Adrenal gland (tissue), 12 donors: ENCODE results near the gene RASSF7. TPM values are rescaled to one million over a fixed set of nuclear protein-coding genes. Genes with fewer than 3 reads are reported as not detected.
A peak's percentile ranks its signal among the peaks of the same experiment; 100 is the strongest.

Experiments
- DNase-seq, 7 donors: peaks; one replicate each; pipeline ENCODE4 v3.0.0-alpha.2; 2019 to 2020
- H3K27ac ChIP-seq, 5 donors: fragments of 200-600 bp; sonication (generic) in 4 of 5; 1 replicate in 3 of 5; 2 replicates in 2 of 5; pipeline versions ENCODE4 v1.5.1 to v1.8.0; 2016 to 2020; ENCODE audit warnings: mild to moderate bottlenecking in 1 of 5
- H3K27me3 ChIP-seq: fragments of 200-600 bp; 2 replicates; pipeline ENCODE4 v1.8.0; 2021
- H3K36me3 ChIP-seq, 2 donors: fragments of 200-600 bp; replicated peaks in 1 of 2; 1 replicate in 1 of 2; 2 replicates in 1 of 2; pipeline versions ENCODE4 v1.5.1 to v1.8.0; 2018 to 2022
- H3K4me1 ChIP-seq, 2 donors: fragments of 200-600 bp; replicated peaks in 1 of 2; 1 replicate in 1 of 2; 2 replicates in 1 of 2; pipeline versions ENCODE4 v1.5.1 to v1.8.0; 2018 to 2021
- H3K4me3 ChIP-seq, 4 donors: fragments of 200-600 bp; sonication (generic) in 3 of 4; one replicate each; pipeline ENCODE4 v1.5.1; 2016 to 2018
- H3K9me3 ChIP-seq, 3 donors: fragments of 200-600 bp; sonication (generic) in 1 of 3; replicated peaks in 1 of 3; 1 replicate in 2 of 3; 2 replicates in 1 of 3; pipeline versions ENCODE4 v1.5.1 to v1.8.0; 2016 to 2021
- CTCF ChIP-seq, 6 experiments: fragments of 450-650 bp in 4 of 6; fragments of 200-600 bp in 2 of 6; sonication (generic) in 1 of 6; IDR thresholded peaks; 1 replicate in 5 of 6; 2 replicates in 1 of 6; pipeline versions ENCODE4 v1.5.1 to v1.8.0; 2016 to 2021; ENCODE audit warnings: antibody characterized with exemption in 6 of 6, mild to moderate bottlenecking in 2 of 6, moderate library complexity in 1 of 6
- POLR2A ChIP-seq, 2 donors: fragments of 450-650 bp; IDR thresholded peaks; one replicate each; pipeline ENCODE4 v1.6.1; 2017; ENCODE audit warnings: antibody characterized with exemption in 2 of 2, mild to moderate bottlenecking in 2 of 2, moderate library complexity in 1 of 2
- WGBS, 4 donors: extraction: QIAGEN DNeasy Blood & Tissue Kit in 2 of 4; methylation state at CpG; one replicate each; pipeline versions ENCODE4 v1.1.5 to v1.1.7; 2013 to 2017; 5-methylcytosine and 5-hydroxymethylcytosine counted together
- intact Hi-C, 2 donors: fragments of 100-400 bp; cut with DNase I; formaldehyde crosslinking; loops; one replicate each; pipeline versions ENCODE4 v1.14.1 to v1.15.0; 2022 to 2023
- polyA plus RNA-seq, 3 donors: library from polyadenylated mRNA; stranded (reverse); fragments of 200-250 nt in 2 of 3; fragments of 350-450 nt in 1 of 3; fragmentation: Illumina TruSeq in 1 of 3; extraction: RNeasy Lipid Tissue Mini Kit (QIAGEN cat#74804) in 1 of 3; gene quantifications; one replicate each; pipeline ENCODE4 v1.2.3, GENCODE V29; 2013 to 2014
- total RNA-seq, 9 donors: library from RNA; depleted of rRNA in 4 of 9; stranded (reverse); fragments of >200 nt in 4 of 9; fragments of 120-200 nt in 1 of 9; fragmentation: NEBNext Ultra II Directional in 1 of 9; extraction: Animal tissue kit (Norgen Biotek cat#: 25700) in 1 of 9; gene quantifications; one replicate each; pipeline versions ENCODE4 v1.1.0 to v1.2.4, GENCODE V29; 2013 to 2023
- donor health status: healthy with polysubstance abuse.
- donor health status: Bipolar disorder and iron deficiency.
- donor health status: DM: yes; HTN: yes; CAD: no.
- donor health status: DM: no; HTN: no; CAD: no.
- donor health status: DM: no; HTN: no; CAD: no.
- donor health status: DM: yes; HTN: yes; CAD: no.

Gene RASSF7
- total and polyA plus RNA-seq, 12 donors: 0.33 to 19.9 (median 7.8) TPM

- DNase-seq: peak in 3 of 7 donors; percentile 42 to 44 (median 44)
- intact Hi-C loops: no loop called here
- H3K36me3 ChIP-seq: peaks cover 0 to 27% of the 10 kb centered on the region in 2 donors
- no peaks in the 10 kb centered on the region for H3K27me3 ChIP-seq
- no peaks in the 10 kb centered on the region for H3K9me3 ChIP-seq
- TF ChIP-seq CTCF (IDR thresholded peaks at IDR 0.05) (no peak), POLR2A (IDR thresholded peaks at IDR 0.05) (no peak)
- 1 to 21% (median 9%) methylated on average over 11 to 66 of the region's 66 CpGs for WGBS, 4 donors
- H3K4me1 ChIP-seq: peaks cover 14 to 26% of the 10 kb centered on the region in 2 donors
- peak overlapping the region in 1 of 5 donors; percentile 82 for H3K27ac ChIP-seq
- peak overlapping the region; percentile 40 to 91 (median 80) for H3K4me3 ChIP-seq
Measured at GRCh38 chr11:534396-535209, 26.2 kb upstream of the RASSF7 start.

- Histone ChIP-seq H3K4me3 (peak overlapping the region in 2 of 4 donors; percentile 80 to 91), H3K9me3 (no peaks in the 10 kb centered on the region), H3K27me3 (no peaks in the 10 kb centered on the region), H3K4me1 (peaks cover 14 to 26% of the 10 kb centered on the region in 2 donors), H3K36me3 (peaks cover 0 to 27% of the 10 kb centered on the region in 2 donors), H3K27ac (peak overlapping the region in 1 of 5 donors; percentile 82)
- no peak for TF ChIP-seq CTCF (IDR thresholded peaks at IDR 0.05)
- no peak for DNase-seq
- intact Hi-C loops: no loop called here
- 1 to 2% methylated on average over 23 to 44 of the region's 56 CpGs; no CpG with 5 or more reads in 2 of the 4 donors for WGBS, 4 donors
Measured at GRCh38 chr11:535210-535518, 25.6 kb upstream of the RASSF7 start.

GRCh38 chr11:535519-536454 is 25.0 kb upstream of the RASSF7 start, which contains the start of gene HRAS:
TSS of gene HRAS (minus strand) at chr11:535576.
- intact Hi-C loops: no loop called here
- WGBS, 4 donors: 1 to 34% (median 3%) methylated on average over 9 to 97 of the region's 97 CpGs
- H3K27ac ChIP-seq: peak within 1 kb of the TSS in 2 of 5 donors; percentile 74 to 82

More at GRCh38 chr11:535519-536454, 25.0 kb upstream of the RASSF7 start, which contains the start of gene HRAS:
- no peaks in the 10 kb centered on the region for H3K9me3 ChIP-seq
- no peaks in the 10 kb centered on the region for H3K27me3 ChIP-seq
- peaks cover 0 to 27% of the 10 kb centered on the region in 2 donors for H3K36me3 ChIP-seq
- DNase-seq: peak; percentile 93 to 95 (median 95)
- TF ChIP-seq CTCF (IDR thresholded peaks at IDR 0.05) (no peak), POLR2A (IDR thresholded peaks at IDR 0.05) (peak in 1 of 2 donors; percentile 61)
- peak within 1 kb of the TSS; percentile 40 to 91 (median 80) for H3K4me3 ChIP-seq
- H3K4me1 ChIP-seq: peaks cover 14 to 26% of the 10 kb centered on the region in 2 donors
